GM19372 (cell line): ENCODE data around the gene MMP15.
"Not testable (repeated sequence)": the region's sequence is repeated elsewhere in the genome, so short reads cannot be mapped to it uniquely, and the experiment has no call there.

Experiments used
- ATAC-seq: cut with Tn5 transposase; IDR thresholded peaks from one replicate; pipeline ENCODE4 v1.9.1; 2021; ENCODE audit warnings: mild to moderate bottlenecking, low read depth, moderate library complexity; ENCODE audit not compliant: unreplicated experiment

MMP15 gene

DNA sequence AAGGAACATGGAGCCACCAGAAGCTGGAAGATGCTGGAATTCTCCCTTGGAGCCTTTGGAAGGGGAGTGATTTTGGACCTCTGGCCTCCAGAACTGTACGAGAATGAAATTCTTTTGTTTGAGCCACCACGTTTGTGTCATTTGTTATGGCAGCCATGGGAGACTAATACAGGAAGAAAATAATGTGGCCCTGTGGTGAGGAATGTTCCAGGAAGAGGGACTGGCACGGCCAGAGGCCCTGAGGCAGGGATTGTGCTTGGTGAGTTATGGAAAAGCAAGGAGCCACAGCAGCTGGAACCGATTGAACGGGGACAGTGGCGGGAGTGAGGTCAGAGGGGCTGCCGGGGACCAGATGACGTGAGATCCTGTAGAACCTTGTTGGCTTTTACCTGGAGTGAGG is 52.2 kb downstream of the MMP15 start:
- no peak for ATAC-seq

DNA sequence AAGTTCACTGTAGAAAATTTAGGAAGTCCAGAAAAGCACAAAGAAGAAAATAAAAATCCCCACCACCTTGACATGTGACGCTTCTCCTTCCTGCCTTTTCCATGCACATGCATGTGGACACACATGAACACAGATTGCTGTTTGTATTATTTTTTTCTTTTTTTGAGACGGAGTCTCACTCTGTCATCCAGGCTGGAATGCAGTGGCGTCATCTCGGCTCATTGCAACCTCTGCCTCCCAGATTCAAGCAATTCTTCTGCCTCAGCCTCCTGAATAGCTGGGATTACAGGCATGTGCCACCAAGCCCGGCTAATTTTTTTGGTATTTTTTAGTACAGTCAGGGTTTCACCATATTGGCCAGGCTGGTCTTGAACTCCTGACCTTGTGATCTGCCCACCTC is 55.1 kb downstream of the MMP15 start:
- not testable (repeated sequence) for ATAC-seq

DNA sequence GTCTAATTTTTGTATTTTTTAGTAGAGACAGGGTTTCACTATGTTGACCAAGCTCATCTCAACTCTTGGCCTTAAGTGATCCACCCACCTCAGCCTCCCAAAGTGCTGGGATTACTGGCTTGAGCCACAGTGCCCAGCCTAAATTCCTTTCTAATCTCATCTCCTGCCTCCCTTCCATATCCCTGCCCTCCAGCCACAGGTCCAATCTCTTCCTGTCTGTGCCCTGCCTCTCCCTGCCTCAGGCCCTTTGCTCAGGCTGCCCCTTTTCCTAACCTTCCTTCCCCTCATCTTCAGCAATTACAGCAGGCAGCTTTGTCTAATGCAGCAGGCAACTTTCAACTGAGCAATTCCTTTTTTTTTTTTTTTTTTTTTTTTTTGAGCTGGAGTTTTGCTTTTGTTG is 56.8 kb downstream of the MMP15 start:
- no peak for ATAC-seq

DNA sequence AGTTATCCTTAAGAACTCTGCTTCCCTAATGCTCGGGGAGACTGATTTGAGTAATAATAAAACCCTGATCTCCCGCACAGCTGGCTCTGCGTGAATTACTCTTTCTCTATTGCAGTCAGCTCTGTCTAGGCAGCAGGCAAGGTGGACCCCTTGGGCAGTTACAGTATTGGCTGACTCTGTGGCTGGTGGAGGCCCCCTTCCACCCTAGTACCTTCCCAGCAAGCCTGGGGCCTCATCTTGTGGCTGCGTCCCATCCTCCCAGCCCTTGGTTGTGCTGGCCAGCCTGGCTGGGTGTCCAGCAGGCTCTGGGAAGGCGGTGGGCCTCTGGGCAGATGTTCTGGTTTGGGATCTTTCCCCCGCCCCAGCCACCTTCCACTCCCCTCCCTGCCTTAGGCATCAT is 59.1 kb downstream of the MMP15 start:
- ATAC-seq: no peak

DNA sequence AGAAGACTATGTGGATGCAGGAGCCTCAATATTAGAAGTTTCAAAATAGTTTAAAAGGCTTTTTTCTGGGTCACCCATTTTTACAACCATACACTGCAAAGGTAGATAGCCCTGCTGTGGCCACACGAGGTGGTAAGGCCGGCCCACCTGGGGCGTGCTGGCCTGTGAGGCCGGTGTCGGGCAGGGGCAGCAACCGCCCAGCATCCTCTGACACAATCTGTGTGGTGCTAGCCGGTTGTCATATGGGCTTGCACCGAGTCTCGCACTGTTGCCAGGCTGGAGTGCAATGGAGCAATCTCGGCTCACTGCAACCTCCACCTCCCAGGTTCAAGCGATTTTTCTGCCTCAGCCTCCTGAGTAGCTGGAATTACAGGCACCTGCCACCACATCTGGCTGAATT is 59.6 kb downstream of the MMP15 start:
- ATAC-seq: no peak

DNA sequence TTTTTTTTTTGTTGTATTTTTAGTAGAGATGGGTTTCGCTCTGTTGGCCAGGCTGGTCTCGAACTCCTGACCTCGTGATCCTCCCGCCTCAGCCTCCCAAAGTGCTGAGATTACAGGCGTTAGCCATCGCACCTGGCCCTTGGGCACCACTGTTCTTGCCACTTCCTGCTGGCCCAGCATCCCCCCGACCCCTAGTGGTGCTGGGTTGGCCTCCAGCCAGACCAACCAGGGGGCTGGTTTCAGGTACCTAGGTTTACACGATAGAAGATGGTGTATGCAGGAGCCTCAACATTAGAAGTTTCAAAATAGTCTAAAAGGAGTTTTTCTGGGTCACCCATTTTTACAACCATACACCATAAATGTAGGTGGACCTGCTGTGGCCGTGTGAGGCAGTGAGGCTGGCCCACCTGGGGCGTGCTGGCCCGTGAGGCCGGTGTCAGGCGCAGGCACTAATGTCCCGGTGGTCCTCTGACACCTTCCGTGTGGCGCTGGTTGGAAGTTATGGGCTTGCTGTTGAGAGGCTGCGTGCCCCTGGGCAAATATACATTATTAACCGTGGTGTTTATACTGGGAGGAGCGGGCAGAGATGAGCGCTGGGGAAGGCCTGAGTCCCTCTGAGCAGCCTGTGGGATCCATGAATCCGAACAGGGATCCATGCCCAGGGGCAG is 60.2 kb downstream of the MMP15 start:
- no peak for ATAC-seq

DNA sequence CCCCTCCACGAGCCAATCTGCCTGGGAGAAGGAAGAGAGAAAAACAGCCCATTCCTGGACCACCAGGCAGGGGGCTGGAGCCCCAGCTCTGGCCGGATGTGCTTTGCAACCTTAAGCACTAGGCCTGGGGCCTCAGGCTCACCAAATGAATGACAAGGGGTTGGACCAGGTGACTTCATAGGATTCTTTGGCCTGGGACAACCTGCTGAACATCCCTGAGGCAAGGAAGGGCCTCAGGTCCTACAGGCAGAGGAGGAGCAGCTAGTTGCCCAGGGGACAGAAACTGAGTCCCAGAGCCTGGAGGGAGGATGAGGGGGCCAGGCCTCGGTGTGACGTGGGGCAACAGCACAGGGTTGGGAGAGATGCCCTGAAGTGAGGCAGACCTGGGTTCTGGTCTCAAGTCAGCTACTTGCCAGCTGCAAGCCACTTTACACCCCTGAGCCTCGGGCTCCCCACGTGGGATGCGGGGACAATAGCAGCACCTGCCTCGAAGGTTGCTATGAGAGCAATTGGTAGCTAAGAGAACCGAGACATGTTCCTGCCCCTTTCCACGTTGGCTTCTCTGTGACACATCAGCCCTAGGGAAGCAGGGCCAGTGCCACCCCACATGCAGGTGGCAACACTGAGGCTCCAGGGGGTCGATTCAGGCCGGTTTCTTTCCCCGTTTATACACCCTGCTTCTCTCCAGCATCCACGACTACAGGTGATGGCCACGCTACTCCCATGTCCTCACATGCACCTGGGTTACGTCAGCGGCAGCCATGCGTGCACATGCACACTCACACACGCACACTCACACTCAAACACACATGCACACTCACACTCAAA is 61.0 kb downstream of the MMP15 start:
- ATAC-seq: no peak

DNA sequence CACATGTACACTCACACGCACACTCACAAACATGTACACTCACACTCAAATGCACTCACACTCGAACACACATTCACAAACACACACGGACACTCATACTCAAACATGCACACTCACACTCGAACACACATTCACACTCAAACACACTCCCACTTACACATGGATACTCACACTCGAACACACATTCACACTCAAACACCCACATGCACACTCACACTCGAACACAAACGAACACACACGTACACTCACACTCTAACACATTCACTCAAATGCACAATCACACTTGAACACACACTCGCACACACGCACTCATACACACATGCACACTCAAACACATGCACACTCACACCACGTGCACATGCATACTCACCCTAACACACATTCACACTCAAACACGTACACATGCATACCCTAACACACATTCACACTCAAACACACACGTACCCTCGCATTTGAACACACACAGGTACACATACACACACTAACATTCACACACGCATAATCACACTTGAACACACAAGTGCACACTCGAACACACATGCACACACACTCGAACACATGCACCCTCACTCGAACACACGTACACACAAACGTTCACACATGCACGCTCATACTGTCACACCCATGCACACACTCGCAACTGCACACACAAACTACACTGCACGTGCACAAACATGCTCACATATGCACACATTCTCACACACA is 61.8 kb downstream of the MMP15 start:
- no peak for ATAC-seq

DNA sequence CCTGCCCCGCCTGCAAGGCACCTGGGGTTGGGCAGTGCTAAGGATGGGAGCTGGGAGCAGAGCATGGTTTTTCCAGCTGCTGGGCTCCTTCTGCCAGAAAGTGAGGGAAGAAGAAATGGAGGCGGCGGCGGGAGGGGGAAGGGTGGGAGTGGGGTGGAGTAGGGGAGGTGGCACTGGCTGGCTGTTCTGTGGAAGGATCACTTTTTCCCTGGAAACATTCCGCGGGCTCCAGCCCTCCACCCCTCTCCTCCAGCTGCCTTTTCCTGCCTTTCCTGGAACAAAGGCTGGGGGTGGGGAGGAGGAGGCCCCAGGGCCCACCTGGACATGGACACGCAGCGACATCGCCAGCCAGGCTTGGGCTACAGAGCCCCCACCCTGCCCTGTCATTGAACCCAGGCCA is 62.5 kb downstream of the MMP15 start:
- ATAC-seq: no peak

DNA sequence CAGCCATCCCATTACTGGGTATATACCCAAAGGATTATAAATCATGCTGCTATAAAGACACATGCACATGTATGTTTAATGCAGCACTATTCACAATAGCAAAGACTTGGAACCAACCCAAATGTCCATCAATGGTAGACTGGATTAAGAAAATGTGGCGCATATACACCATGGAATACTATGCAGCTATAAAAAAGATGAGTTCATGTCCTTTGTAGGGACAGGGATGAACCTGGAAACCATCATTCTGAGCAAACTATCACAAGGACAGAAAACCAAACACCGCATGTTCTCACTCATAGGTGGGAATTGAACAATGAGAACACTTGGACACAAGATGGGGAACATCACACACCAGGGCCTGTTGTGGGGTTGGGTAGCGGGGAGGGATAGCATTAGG is 64.8 kb downstream of the MMP15 start:
- ATAC-seq: not testable (repeated sequence)

DNA sequence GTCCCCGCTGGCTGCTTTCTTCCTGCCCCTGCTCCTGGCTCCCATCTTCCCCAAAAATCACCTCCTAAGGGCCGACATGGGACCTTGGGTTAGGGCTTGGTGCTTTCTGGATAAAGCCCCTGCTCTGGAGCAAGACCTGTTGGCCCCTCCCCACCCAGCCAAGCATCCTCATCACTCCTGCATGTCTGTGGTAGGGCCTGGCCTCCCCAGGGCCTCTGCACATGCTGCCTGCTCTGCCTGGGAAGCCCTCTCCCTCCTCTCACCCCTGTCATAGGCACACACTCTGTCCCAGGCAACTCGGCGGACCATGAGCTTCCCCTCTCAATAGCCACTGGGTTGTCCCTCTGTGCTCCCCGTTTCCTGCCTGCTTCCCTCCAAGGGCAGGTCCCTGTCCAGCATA is 68.5 kb downstream of the MMP15 start:
- ATAC-seq: no peak

DNA sequence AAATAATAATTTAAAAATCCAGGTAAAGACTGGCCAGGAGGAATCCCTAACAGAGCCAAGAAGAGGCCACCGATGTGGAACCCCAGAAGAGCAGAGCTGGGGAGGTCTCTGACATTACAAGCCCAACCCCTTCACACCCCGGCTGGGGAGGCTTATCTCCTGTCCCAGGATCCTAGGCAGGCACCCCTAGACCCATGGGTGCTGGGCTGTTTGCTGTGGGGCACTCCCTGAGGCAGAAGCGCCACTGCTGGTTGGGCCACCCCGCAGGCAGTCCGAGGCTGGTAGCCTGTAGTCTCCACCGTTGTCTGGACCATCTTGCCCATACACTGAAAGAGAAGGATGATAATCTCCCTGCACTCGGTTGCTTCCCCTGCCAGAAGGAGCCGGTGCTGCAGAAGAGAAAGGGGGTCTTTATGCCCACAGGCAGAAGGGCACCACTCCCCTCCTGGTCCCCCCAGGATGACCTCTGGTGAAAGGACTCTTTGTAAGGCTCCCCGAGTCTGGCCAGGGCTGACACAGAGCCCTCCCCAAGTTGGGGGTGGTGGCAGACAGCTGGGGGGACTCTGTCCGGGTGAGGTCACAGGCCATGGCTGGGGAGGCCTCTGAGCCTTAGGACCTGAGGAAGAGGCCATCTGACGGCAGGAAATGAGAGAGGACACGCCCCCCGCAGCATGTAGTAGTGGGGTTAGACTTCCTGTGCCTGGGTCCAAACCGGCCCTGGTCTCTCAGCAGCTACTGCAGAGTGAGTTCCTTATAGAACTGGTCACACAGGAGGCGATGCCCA is 69.4 kb downstream of the MMP15 start:
- ATAC-seq: no peak

DNA sequence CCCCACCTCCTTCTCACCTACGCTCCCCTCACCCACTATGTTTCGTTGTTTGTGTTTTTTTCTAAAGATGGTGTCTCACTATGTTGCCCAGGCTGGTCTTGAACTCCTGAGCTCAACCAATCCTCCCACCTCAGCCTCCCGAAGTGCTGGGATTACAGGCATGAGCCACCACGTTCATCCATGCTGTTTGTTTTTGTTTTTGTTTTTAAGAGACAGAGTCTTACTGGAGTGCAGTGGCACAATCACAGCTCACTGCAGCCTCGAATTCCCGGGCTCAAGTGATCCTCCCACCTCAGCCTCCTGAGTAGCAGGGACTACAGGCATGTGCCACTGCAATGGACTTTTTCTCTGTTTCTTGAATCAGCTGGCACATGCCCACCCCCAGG is 70.0 kb downstream of the MMP15 start:
- not testable (repeated sequence) for ATAC-seq

DNA sequence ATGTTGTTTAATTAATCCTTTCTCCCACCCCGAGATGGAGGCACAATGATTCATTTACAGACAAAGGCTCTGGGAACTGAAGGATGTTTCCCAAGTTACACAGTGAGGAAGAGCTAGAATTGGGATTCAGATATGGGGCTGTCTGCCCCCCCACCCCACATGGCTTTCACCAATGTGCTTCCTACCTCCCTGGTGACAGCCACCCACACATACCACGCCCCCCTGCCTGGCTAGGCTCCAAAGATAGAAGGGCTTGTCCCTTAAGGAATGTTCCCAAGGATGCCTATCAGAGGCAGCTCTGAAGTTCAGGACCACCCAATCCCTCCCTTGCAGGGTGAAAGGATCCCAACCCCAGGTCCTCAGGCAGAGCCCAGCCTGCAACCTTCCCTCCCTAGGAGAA is 70.7 kb downstream of the MMP15 start:
- ATAC-seq: no peak
